KMS-11 (cell line): ENCODE data around the gene RGS13.

ENCODE experiments used
- H2AFZ ChIP-seq: fragments of 200-600 bp; sonication (generic); 2 replicates; pipeline ENCODE4 v1.6.1; 2016; ENCODE audit warnings: antibody characterized with exemption, mixed run types, low read depth
- H3K27ac ChIP-seq: fragments of 200-600 bp; sonication (generic); 2 replicates; pipeline ENCODE4 v1.6.1; 2016; ENCODE audit warnings: mild to moderate bottlenecking, mixed run types
- H3K27me3 ChIP-seq: fragments of 200-600 bp; sonication (generic); 2 replicates; pipeline ENCODE4 v1.6.1; 2017; ENCODE audit warnings: mild to moderate bottlenecking, low read depth, mixed run types, moderate library complexity; ENCODE audit not compliant: insufficient read depth
- H3K36me3 ChIP-seq: fragments of 200-600 bp; sonication (generic); 2 replicates; pipeline ENCODE4 v1.6.1; 2017; ENCODE audit warnings: mild to moderate bottlenecking, mixed run types; ENCODE audit not compliant: insufficient read depth
- H3K4me1 ChIP-seq: fragments of 200-600 bp; sonication (generic); 2 replicates; pipeline ENCODE4 v1.6.1; 2016; ENCODE audit warnings: mild to moderate bottlenecking, low read depth, mixed run types; ENCODE audit not compliant: poor library complexity, severe bottlenecking
- H3K4me2 ChIP-seq: fragments of 200-600 bp; sonication (generic); 2 replicates; pipeline ENCODE4 v1.7.0; 2016; ENCODE audit warnings: mild to moderate bottlenecking, mixed run types
- H3K4me3 ChIP-seq: fragments of 200-600 bp; sonication (generic); IDR thresholded peaks from 2 replicates; pipeline ENCODE4 v1.6.1; 2017; ENCODE audit warnings: low read depth, low read length, mixed read lengths; ENCODE audit not compliant: insufficient read depth
- H3K79me2 ChIP-seq: fragments of 200-600 bp; sonication (generic); 2 replicates; pipeline ENCODE4 v1.6.1; 2016; ENCODE audit warnings: low read depth, mixed run types; ENCODE audit not compliant: insufficient read depth
- H3K9ac ChIP-seq: fragments of 200-600 bp; sonication (generic); 2 replicates; pipeline ENCODE4 v1.6.1; 2016; ENCODE audit warnings: mild to moderate bottlenecking, mixed run types
- H4K20me1 ChIP-seq: fragments of 200-600 bp; sonication (generic); 2 replicates; pipeline ENCODE4 v1.6.1; 2016; ENCODE audit warnings: mild to moderate bottlenecking, mixed run types; ENCODE audit not compliant: insufficient read depth
- TF ChIP-seq, protein P1 (sequence below): fragments of 200-600 bp; sonication (generic); conservative IDR thresholded peaks from 2 replicates; pipeline ENCODE4 v1.6.1; 2017; ENCODE audit warnings: low read depth, mild to moderate bottlenecking, antibody characterized with exemption, low read length, moderate library complexity, mixed read lengths

RGS13 gene

DNA sequence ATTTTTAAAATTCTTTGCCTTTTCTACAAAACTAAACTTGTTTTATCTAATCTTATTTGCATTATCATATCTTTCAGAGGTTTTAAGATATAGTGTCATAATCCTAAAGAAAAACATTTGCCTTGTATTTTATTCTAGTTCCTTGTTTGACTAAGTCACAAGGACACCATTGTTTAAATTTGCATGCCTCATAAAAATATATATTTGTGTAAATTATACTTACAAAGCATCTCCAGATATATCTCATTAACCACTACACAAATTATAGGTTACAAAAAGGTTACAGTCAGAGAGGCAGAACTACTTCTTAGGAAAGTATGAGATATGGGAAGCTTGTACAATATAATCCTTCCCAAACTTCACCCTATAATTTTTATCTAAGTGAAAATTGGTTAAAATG is 4.2 kb upstream of the RGS13 start:
- Histone ChIP-seq H4K20me1 (no peaks in the 10 kb centered on the region), H3K4me3 (no peak overlapping the region), H3K27me3 (no peaks in the 10 kb centered on the region), H3K36me3 (no peaks in the 10 kb centered on the region), H3K27ac (no peak overlapping the region), H3K4me2 (no peak overlapping the region), H2AFZ (no peak overlapping the region), H3K9ac (no peak overlapping the region), H3K79me2 (no peaks in the 10 kb centered on the region), H3K4me1 (no peaks in the 10 kb centered on the region)
- TF ChIP-seq, protein P1, sequence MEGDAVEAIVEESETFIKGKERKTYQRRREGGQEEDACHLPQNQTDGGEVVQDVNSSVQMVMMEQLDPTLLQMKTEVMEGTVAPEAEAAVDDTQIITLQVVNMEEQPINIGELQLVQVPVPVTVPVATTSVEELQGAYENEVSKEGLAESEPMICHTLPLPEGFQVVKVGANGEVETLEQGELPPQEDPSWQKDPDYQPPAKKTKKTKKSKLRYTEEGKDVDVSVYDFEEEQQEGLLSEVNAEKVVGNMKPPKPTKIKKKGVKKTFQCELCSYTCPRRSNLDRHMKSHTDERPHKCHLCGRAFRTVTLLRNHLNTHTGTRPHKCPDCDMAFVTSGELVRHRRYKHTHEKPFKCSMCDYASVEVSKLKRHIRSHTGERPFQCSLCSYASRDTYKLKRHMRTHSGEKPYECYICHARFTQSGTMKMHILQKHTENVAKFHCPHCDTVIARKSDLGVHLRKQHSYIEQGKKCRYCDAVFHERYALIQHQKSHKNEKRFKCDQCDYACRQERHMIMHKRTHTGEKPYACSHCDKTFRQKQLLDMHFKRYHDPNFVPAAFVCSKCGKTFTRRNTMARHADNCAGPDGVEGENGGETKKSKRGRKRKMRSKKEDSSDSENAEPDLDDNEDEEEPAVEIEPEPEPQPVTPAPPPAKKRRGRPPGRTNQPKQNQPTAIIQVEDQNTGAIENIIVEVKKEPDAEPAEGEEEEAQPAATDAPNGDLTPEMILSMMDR: no peak

DNA sequence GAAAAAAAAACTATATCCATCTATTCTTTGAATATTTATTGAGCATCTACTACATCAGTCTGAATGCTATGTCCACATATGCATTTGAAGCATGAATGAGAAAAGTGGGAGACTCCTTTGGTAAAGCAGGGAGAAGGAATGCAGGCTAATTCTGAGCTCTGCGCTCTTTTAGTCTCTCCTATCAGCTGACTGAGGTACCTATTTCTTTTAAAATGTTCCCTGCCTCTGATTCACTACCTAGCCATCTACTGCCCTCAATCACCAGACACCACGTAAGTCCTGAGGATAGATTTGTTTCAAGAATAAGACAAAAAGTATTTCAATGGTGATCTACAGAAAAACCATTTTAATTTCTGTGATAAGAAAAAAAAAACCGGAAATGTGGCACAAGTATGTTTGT is 3.8 kb upstream of the RGS13 start:
- no peaks in the 10 kb centered on the region for H3K36me3 ChIP-seq
- no peak overlapping the region for H3K4me3 ChIP-seq
- no peaks in the 10 kb centered on the region for H3K79me2 ChIP-seq
- H3K4me2 ChIP-seq: no peak overlapping the region
- H3K9ac ChIP-seq: no peak overlapping the region
- H3K27ac ChIP-seq: no peak overlapping the region
- H3K27me3 ChIP-seq: no peaks in the 10 kb centered on the region
- no peaks in the 10 kb centered on the region for H4K20me1 ChIP-seq
- TF ChIP-seq, protein P1: no peak
- H3K4me1 ChIP-seq: no peaks in the 10 kb centered on the region
- H2AFZ ChIP-seq: no peak overlapping the region

DNA sequence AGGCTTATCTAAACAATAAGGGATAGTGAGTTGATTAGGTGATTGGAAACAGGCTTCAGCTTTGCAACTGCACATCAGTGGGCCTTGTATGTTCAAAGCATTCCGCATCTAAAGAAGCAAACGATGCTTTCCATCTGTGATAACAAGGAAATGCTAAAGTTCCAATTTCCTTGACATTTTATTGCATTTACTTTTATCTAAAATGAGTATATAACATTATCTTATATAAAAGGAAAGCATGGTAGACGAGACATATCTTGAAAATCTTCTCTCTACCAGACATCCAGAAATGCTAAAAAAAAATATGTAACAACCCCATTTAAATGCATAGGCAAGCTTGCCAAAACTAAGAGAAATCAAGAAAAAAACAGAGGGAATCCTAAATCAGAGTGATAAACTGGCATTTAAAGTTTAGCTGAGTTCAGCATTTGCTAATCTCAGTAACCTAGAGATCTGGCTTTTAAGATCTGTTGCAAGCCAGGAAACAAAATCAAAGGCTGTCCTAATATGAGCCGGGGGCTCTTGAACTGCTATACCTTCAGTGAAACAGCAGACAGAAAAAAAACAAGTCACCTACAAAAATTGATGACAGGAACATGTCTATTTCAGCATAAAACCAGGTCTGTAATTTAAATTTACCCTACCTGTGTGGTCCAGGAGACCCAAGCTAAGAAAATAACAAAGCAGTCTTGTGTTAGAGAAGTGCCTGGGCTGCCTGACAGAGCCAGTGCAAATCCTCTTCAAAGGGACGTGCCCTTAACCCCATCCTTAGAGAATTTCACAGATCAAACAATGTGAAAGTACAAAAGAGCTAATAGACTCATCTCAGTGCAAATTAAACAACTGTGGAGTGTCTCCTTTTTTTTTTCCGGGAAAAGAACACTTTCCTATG is 3.1 kb upstream of the RGS13 start:
- no peak overlapping the region for H3K9ac ChIP-seq
- no peak overlapping the region for H3K27ac ChIP-seq
- no peaks in the 10 kb centered on the region for H4K20me1 ChIP-seq
- H3K4me2 ChIP-seq: no peak overlapping the region
- H3K79me2 ChIP-seq: no peaks in the 10 kb centered on the region
- TF ChIP-seq, protein P1: no peak
- H3K4me1 ChIP-seq: no peaks in the 10 kb centered on the region
- no peaks in the 10 kb centered on the region for H3K36me3 ChIP-seq
- H3K4me3 ChIP-seq: no peak overlapping the region
- no peak overlapping the region for H2AFZ ChIP-seq
- H3K27me3 ChIP-seq: no peaks in the 10 kb centered on the region

DNA sequence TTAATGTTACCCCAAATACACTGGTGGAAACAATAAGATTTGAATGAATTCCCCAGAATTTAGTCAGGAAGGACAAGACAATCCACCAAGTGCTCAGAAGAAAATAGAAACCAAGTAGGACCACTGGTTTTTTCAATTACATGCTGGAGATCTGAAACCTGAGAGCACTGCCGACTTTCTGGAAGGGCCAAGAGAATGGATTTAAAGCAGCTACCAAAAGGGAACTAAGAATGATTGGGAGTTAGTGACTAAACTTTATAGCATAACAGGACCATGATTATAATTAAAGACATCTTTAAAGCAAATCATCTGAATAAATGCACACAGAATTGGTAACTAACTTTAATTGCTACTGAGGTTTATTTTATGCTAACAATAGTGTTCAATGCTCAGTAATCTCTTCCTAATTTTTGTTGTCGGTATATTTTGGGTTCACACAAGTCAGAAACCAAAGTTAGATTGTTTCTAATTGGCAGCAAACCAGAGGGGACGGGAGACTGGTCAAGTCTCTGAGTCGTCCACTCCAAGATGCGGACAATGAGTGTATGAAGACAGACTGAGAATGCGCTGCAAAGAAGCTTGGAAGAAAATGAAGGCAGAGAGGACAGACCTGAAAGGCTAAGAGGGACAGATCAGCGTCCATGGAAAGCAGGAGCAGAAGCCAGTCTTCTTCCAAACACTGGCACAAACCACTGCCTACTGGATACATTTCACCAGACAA is 2.3 kb upstream of the RGS13 start:
- Histone ChIP-seq H3K4me1 (peaks cover under 1% of the 10 kb centered on the region), H3K9ac (no peak overlapping the region), H3K27me3 (no peaks in the 10 kb centered on the region), H3K36me3 (no peaks in the 10 kb centered on the region), H3K27ac (no peak overlapping the region), H3K79me2 (no peaks in the 10 kb centered on the region), H3K4me2 (no peak overlapping the region), H4K20me1 (no peaks in the 10 kb centered on the region), H2AFZ (no peak overlapping the region), H3K4me3 (no peak overlapping the region)
- TF ChIP-seq, protein P1: no peak
